HL-60 (cell line): ENCODE data around the gene KRTAP10-12.
"Not testable (repeated sequence)": the region's sequence is repeated elsewhere in the genome, so short reads cannot be mapped to it uniquely, and the experiment has no call there.

ENCODE experiments used
- DNase-seq, 2 experiments: peaks; one replicate each; pipeline ENCODE4 v3.0.0-alpha.2; 2010 to 2020; ENCODE audit warnings: low read depth in 1 of 2, low spot score in 1 of 2
- H3K27ac ChIP-seq: fragments of 250-450 bp; sonication (Bioruptor Pico); replicated peaks from 2 replicates; pipeline ENCODE4 v1.5.1; 2020; ENCODE audit warnings: mild to moderate bottlenecking, moderate library complexity
- H3K27me3 ChIP-seq: fragments of 250-450 bp; sonication (Bioruptor Pico); 2 replicates; pipeline ENCODE4 v1.5.1; 2021; ENCODE audit warnings: mild to moderate bottlenecking, moderate library complexity; ENCODE audit not compliant: insufficient read depth, poor library complexity, severe bottlenecking
- H3K4me3 ChIP-seq: replicated peaks from 2 replicates; pipeline ENCODE4 v1.5.1; 2011; ENCODE audit warnings: mild to moderate bottlenecking, control low read depth, low read length; ENCODE audit not compliant: insufficient read depth
- GABPA ChIP-seq: IDR thresholded peaks from 2 replicates; pipeline ENCODE4 v1.6.1; 2012; ENCODE audit warnings: low read depth
- POLR2AphosphoS5 ChIP-seq: IDR thresholded peaks from 2 replicates; pipeline ENCODE4 v1.6.1; 2012; ENCODE audit warnings: low read depth
- SPI1 ChIP-seq: IDR thresholded peaks from 2 replicates; pipeline ENCODE4 v1.6.1; 2012; ENCODE audit warnings: low read depth, mild to moderate bottlenecking, borderline replicate concordance
- TF ChIP-seq, protein P1 (sequence below): IDR thresholded peaks from 2 replicates; pipeline ENCODE4 v1.6.1; 2012; ENCODE audit warnings: low read depth; ENCODE audit not compliant: insufficient replicate concordance
- TF ChIP-seq, protein P2 (sequence below): IDR thresholded peaks from one replicate; pipeline ENCODE4 v1.5.1; 2011; ENCODE audit warnings: low read length, control low read depth, inconsistent platforms; ENCODE audit not compliant: insufficient read depth

The KRTAP10-12 gene

DNA sequence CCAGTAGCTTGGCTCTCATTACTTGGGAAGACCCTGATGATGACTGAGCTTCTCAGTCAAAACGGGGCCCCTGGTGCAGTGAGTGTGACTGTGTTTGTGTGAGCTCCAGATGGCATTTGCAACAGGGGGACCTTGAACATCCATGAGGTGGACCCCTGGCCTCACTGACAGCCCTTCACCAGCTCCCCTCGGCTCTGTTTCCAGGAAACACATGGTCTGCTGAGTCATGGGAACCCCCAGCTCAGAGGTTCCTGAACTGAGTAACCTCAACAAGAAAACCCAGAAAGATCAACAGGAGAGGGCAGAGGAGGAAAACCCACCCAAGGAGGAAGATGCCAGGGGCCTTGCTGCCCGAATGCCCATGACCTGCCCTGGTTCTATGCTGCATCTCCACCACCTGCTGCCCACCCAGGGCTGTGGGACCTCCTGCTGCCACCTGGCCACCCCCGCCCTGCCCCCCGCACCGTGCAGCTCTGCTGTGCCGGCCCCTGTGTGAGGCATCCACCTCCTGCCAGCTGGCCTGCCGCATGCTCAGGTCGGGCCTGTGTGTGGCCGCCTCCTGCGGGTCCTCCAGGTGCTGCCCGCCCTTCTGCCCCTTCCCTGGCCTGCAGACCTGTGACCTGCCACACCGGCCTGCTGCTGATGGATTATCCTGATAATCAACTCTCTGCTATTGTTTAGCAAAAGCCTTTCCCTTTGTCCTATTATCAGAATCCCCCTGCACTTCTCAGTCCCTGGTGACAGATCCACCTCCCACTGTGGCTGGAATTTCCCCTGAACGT, 10.8 kb upstream of the KRTAP10-12 start:
- DNase-seq = no peak
- Histone ChIP-seq H3K4me3 (no peak overlapping the region), H3K27me3 (no peaks in the 10 kb centered on the region), H3K27ac (no peak overlapping the region)
- TF ChIP-seq SPI1 = no peak
- TF ChIP-seq, protein P1, sequence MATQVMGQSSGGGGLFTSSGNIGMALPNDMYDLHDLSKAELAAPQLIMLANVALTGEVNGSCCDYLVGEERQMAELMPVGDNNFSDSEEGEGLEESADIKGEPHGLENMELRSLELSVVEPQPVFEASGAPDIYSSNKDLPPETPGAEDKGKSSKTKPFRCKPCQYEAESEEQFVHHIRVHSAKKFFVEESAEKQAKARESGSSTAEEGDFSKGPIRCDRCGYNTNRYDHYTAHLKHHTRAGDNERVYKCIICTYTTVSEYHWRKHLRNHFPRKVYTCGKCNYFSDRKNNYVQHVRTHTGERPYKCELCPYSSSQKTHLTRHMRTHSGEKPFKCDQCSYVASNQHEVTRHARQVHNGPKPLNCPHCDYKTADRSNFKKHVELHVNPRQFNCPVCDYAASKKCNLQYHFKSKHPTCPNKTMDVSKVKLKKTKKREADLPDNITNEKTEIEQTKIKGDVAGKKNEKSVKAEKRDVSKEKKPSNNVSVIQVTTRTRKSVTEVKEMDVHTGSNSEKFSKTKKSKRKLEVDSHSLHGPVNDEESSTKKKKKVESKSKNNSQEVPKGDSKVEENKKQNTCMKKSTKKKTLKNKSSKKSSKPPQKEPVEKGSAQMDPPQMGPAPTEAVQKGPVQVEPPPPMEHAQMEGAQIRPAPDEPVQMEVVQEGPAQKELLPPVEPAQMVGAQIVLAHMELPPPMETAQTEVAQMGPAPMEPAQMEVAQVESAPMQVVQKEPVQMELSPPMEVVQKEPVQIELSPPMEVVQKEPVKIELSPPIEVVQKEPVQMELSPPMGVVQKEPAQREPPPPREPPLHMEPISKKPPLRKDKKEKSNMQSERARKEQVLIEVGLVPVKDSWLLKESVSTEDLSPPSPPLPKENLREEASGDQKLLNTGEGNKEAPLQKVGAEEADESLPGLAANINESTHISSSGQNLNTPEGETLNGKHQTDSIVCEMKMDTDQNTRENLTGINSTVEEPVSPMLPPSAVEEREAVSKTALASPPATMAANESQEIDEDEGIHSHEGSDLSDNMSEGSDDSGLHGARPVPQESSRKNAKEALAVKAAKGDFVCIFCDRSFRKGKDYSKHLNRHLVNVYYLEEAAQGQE = no peak
- TF ChIP-seq GABPA = no peak
- TF ChIP-seq POLR2AphosphoS5 = no peak
- TF ChIP-seq, protein P2, sequence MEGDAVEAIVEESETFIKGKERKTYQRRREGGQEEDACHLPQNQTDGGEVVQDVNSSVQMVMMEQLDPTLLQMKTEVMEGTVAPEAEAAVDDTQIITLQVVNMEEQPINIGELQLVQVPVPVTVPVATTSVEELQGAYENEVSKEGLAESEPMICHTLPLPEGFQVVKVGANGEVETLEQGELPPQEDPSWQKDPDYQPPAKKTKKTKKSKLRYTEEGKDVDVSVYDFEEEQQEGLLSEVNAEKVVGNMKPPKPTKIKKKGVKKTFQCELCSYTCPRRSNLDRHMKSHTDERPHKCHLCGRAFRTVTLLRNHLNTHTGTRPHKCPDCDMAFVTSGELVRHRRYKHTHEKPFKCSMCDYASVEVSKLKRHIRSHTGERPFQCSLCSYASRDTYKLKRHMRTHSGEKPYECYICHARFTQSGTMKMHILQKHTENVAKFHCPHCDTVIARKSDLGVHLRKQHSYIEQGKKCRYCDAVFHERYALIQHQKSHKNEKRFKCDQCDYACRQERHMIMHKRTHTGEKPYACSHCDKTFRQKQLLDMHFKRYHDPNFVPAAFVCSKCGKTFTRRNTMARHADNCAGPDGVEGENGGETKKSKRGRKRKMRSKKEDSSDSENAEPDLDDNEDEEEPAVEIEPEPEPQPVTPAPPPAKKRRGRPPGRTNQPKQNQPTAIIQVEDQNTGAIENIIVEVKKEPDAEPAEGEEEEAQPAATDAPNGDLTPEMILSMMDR = no peak

DNA sequence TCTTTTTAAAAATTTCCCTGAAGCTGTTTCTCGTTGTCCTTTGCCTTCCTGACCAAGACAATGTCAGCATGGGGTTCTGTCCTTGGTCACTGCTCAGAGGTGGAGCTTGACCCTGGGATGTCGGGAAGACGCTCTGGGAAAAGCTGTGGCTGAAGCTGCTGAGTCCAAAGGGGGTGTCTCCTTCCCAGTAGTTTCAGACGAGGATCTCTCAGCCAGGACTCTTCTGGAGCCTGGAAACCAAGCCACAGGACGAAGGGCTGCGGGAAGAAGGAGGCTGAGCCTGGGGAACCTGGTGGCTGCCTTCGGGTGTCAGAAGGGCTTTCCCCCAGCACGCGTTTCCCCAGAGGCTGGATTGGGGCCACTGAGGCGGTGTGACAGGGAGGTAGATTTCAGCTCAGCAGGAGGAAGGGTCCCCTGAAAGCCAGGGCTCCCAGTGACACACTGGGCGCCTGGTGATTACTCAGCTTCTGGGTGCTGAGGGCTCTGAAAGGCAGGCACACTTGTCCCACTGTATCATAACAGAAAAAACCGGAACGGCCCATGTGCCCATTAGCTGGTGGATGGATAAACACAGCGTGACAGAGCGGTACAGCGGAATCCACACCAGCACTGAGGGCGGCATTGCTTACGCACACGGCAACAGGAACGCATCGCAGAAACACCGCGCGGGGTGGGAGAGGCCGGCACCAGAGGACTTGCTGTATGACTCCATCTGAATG, 10.0 kb upstream of the KRTAP10-12 start:
- H3K4me3 ChIP-seq = no peak overlapping the region
- H3K27me3 ChIP-seq = no peaks in the 10 kb centered on the region
- DNase-seq = no peak
- H3K27ac ChIP-seq = no peak overlapping the region
- TF ChIP-seq, protein P1 = no peak
- TF ChIP-seq, protein P2 = no peak
- TF ChIP-seq SPI1 (no peak), POLR2AphosphoS5 (no peak), GABPA (no peak)

DNA sequence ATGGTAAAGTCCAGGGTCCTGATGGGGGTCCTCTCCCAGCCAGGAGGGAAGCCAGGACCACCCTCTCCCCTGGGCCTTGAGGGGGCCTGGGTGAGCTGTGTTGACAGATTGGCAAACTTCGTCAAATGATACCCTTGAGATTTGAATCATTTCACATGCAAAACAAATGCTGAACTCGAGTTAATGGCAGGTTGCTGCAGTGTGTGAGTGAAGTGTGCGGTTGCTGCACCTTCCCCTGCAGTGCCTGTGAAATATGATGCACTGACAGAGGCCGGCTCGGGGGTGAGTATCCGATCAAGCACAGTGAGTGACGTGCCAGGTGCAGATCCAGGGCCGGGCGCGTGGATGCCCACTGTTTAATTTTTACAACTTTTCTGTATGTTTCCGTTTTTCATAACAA, 9.3 kb upstream of the KRTAP10-12 start:
- H3K4me3 ChIP-seq = no peak overlapping the region
- H3K27ac ChIP-seq = no peak overlapping the region
- DNase-seq = no peak
- no peaks in the 10 kb centered on the region for H3K27me3 ChIP-seq
- TF ChIP-seq POLR2AphosphoS5 = no peak
- TF ChIP-seq, protein P2 = no peak
- no peak for TF ChIP-seq SPI1
- TF ChIP-seq, protein P1 = no peak
- TF ChIP-seq GABPA = no peak

DNA sequence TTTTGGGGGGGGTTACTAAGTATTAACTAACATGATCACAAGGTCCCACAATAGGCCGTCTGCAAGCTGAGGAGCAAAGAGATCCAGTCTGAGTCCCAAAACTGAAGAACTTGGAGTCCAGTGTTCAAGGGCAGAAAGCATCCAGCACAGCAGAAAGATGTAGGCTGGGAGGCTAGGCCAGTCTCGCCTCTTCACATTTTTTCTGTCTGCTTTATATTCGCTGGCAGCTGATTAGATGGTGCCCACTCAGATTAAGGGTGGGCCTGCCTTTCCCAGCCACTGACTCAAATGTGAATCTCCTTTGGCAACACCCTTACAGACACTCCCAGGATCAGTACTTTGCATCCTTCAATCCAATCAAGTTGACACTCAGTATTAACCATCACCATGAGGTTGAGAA, 7.2 kb upstream of the KRTAP10-12 start:
- H3K4me3 ChIP-seq, H3K27me3 ChIP-seq, H3K27ac ChIP-seq, DNase-seq: not testable (repeated sequence)
